ENCODE measurements around the gene TXN. TPM values are rescaled to one million over a fixed set of nuclear protein-coding genes. Genes with fewer than 3 reads are reported as not detected.

The TXN gene
- 178 TPM for total RNA-seq
- long read RNA-seq, transcript TXN-202 (5 exons, 869 nt), result major isoform, 47 of 48 reads
- long read RNA-seq, partial matches to known transcripts, result 1 of 48 reads
- long read RNA-seq, other reads (novel, unspliced or antisense), result 0 of 48 reads

DNA sequence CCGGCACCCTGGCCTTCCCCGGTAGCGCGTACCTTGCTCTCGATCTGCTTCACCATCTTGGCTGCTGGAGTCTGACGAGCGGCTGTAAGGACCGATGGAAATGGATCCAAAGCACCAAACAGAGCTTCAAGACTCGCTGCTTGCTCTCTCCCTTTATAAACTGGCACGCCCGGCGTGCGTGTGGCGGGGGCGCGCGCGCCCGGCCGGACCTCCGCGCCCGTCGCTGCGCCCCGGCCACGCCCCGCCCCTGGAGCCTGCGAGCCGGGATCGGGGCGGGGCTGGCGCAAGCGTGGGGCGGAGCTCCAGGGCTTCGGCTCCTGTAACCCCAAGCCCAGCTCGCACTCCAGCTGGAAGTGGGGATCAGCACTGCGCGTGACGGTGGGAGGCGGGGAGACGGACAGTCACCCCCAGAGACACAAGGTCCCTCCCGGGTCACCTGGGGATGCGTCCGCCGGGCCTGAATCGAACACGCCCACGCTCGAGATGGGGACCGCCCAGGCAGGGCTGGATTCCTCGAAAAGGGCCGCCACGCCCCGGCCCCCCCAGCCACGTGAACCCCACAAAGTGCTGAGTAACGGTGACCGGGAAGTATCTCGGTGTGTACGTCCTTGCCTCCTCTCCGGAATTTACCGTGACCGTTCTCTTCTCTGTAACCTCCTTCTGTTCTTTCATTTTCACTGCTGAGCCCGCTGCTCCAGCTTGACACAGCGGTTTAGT is at the start of gene TXN:
Gene TXN (minus strand): TSS at position 128 of the 717 bp plus-strand sequence. CDS start 72 bp downstream, at position 56.
- intact Hi-C loops (cut with DNase I), result no loop called here
- Histone ChIP-seq H3K27me3 (no peaks in the 10 kb centered on the region), H3K27ac (peak within 1 kb of the TSS; percentile 95), H3K9me3 (no peaks in the 10 kb centered on the region), H3K4me1 (peaks cover 22% of the 10 kb centered on the region), H3K4me3 (peak within 1 kb of the TSS; percentile 96), H3K36me3 (no peaks in the 10 kb centered on the region)
- TF ChIP-seq, protein P1, sequence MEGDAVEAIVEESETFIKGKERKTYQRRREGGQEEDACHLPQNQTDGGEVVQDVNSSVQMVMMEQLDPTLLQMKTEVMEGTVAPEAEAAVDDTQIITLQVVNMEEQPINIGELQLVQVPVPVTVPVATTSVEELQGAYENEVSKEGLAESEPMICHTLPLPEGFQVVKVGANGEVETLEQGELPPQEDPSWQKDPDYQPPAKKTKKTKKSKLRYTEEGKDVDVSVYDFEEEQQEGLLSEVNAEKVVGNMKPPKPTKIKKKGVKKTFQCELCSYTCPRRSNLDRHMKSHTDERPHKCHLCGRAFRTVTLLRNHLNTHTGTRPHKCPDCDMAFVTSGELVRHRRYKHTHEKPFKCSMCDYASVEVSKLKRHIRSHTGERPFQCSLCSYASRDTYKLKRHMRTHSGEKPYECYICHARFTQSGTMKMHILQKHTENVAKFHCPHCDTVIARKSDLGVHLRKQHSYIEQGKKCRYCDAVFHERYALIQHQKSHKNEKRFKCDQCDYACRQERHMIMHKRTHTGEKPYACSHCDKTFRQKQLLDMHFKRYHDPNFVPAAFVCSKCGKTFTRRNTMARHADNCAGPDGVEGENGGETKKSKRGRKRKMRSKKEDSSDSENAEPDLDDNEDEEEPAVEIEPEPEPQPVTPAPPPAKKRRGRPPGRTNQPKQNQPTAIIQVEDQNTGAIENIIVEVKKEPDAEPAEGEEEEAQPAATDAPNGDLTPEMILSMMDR (IDR thresholded peaks at IDR 0.05), result no peak
- DNase-seq (peak; percentile 97), ATAC-seq (peak; percentile 95)

DNA sequence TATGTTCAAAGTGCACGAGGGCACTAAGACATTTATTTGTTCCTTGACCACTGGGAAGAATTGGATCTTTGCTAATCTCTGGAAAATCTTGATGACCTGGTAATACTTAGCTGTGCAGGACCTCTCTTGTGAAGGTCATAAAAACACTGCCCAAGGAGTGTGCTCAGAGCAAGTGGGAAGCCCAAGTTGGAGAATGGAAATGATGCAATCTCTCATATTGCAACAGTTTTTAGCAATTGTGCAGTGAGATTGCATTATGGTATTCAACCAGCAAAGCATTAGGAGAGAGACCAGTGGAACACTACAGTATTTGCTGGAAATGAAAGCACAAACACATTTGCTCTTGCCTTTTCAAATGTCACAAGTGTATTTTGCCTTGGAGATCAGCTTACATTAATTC is 46.8 kb upstream of the TXN start:
- Histone ChIP-seq H3K4me3 (no peak overlapping the region), H3K36me3 (no peaks in the 10 kb centered on the region), H3K4me1 (no peaks in the 10 kb centered on the region), H3K27ac (no peak overlapping the region), H3K9me3 (no peaks in the 10 kb centered on the region), H3K27me3 (no peaks in the 10 kb centered on the region)
- peak; percentile 71 for ATAC-seq
- TF ChIP-seq, protein P1 (IDR thresholded peaks at IDR 0.05), result no peak
- intact Hi-C loops (cut with DNase I), result no loop called here
- DNase-seq, result no peak

DNA sequence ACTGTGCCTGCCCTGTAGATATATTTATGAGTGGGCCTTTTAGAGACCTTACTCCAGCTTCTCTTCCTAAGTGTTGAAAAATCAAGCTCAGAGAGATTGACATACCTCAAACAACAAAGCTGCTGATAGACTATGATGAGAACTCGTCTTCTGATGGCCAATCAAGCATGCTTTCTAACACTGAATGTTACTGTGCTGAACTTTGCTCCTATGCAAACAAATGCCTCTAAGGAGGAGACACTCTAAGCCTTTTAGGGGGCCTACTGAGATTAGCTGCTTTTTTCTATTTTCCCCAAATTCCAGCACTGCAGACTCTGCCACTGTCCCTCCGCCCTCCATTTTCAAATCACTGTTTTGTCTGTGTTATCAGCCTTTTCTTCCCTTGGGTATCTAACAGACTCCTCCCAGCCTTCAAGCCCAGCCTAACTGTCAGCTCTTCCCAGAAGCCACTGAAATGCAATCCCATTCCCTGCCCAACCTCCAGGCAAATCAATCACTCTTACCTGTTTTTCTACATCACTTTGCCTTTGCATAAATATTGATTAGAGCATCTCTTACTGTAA is 41.8 kb upstream of the TXN start:
- intact Hi-C loops (cut with DNase I), result no loop called here
- Histone ChIP-seq H3K27ac (no peak overlapping the region), H3K27me3 (no peaks in the 10 kb centered on the region), H3K9me3 (no peaks in the 10 kb centered on the region), H3K4me3 (no peak overlapping the region), H3K36me3 (no peaks in the 10 kb centered on the region), H3K4me1 (no peaks in the 10 kb centered on the region)
- TF ChIP-seq, protein P1 (IDR thresholded peaks at IDR 0.05), result no peak
- DNase-seq (no peak), ATAC-seq (no peak)

DNA sequence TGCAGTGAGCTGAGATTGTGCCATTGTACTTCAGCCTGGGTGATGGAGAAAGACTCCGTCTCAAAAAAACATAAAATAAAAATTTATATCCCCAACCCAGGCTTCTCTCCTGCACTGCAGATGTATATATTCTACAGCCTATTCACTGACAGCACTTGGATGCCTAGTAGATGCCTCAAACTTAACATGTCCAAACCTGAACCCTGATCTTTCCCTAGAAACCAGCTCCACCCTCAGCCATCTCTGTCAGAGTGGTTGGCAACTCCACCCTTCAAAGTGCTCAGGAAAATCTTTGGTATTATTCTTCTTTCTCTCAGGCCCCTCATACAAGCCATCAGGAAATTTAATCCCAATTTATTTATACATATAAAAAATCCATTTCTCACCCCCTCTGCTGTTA is 36.9 kb upstream of the TXN start:
- ATAC-seq, result no peak

DNA sequence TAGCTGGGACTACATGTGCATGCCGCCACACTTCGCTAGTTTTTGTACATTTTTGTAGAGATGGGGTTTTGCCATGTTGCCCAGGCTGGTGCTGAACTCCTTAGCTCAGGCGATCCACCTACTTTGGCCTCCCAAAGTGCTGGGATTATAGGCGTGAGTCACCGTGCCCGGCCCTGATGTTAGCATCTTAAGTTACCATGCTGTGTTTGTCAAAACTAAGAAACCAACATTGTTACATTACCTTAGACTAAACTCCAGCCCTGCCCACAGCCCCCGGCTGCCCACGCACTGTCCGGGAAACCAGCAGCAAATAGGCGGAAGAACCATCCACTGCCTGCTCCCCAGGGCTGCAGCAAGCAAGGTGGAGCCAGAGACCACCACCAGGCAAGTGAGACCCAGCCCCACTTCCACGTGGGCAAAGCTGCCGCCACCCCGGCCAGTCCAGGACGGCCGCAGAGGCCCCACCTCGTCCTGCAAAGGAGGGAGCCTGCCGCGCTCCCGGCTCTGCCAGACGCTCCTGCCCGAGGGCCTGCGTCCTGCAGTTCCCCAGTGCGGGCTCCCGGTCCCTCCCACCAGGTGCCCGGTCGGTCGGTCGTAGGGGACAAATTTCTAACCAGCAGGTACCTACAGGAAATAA is 35.7 kb upstream of the TXN start:
- no peaks in the 10 kb centered on the region for H3K4me1 ChIP-seq
- no peak overlapping the region for H3K27ac ChIP-seq
- H3K27me3 ChIP-seq, result no peaks in the 10 kb centered on the region
- no peaks in the 10 kb centered on the region for H3K36me3 ChIP-seq
- TF ChIP-seq, protein P1 (IDR thresholded peaks at IDR 0.05), result no peak
- no peaks in the 10 kb centered on the region for H3K9me3 ChIP-seq
- no peak overlapping the region for H3K4me3 ChIP-seq
- no peak for DNase-seq
- intact Hi-C loops (cut with DNase I), result no loop called here
- no peak for ATAC-seq

More for the DNA sequence above, 36.9 kb upstream of the TXN start:
- intact Hi-C loops (cut with DNase I), result no loop called here
- no peak for DNase-seq
- TF ChIP-seq, protein P1 (IDR thresholded peaks at IDR 0.05), result no peak
- Histone ChIP-seq H3K9me3 (no peaks in the 10 kb centered on the region), H3K27ac (no peak overlapping the region), H3K27me3 (no peaks in the 10 kb centered on the region), H3K4me3 (no peak overlapping the region), H3K4me1 (no peaks in the 10 kb centered on the region), H3K36me3 (no peaks in the 10 kb centered on the region)
